HepG2 (cell line): ENCODE measurements around the gene C20orf204. TPM values are rescaled to one million over a fixed set of nuclear protein-coding genes. Genes with fewer than 3 reads are reported as not detected.

ENCODE experiments used
- ATF7 ChIP-seq, 2 experiments: fragments of 450-650 bp in 1 of 2; sonication (generic) in 1 of 2; formaldehyde crosslinking in 1 of 2; IDR thresholded peaks; 2 replicates each; pipeline versions ENCODE4 v1.4.0 to v1.6.1; 2016 to 2020; ENCODE audit warnings: antibody characterized with exemption in 1 of 2, mild to moderate bottlenecking in 1 of 2, missing genetic modification reagents in 1 of 2
- HHEX ChIP-seq: IDR thresholded peaks from 2 replicates; pipeline ENCODE4 v1.6.1; 2016; ENCODE audit warnings: control low read depth
- JUN ChIP-seq: sonication (generic); formaldehyde crosslinking; IDR thresholded peaks from 2 replicates; pipeline ENCODE4 v1.4.0; 2020; ENCODE audit warnings: mild to moderate bottlenecking, missing genetic modification reagents
- NFATC3 ChIP-seq: sonication (generic); formaldehyde crosslinking; IDR thresholded peaks from 2 replicates; pipeline ENCODE4 v1.5.1; 2020; ENCODE audit warnings: mild to moderate bottlenecking, missing genetic modification reagents
- NKX3-1 ChIP-seq: sonication (generic); formaldehyde crosslinking; IDR thresholded peaks from 2 replicates; pipeline ENCODE4 v1.5.0; 2020; ENCODE audit warnings: missing genetic modification reagents
- NPAS2 ChIP-seq: sonication (generic); formaldehyde crosslinking; IDR thresholded peaks from 2 replicates; pipeline ENCODE4 v1.8.0; 2022; ENCODE audit warnings: mild to moderate bottlenecking, missing genetic modification reagents, borderline replicate concordance
- NRL ChIP-seq: sonication (generic); formaldehyde crosslinking; IDR thresholded peaks from 2 replicates; pipeline ENCODE4 v1.5.0; 2020; ENCODE audit warnings: missing genetic modification reagents, mild to moderate bottlenecking, moderate library complexity, borderline replicate concordance
- PBX3 ChIP-seq: sonication (generic); formaldehyde crosslinking; IDR thresholded peaks from 2 replicates; pipeline ENCODE4 v1.8.1; 2023; ENCODE audit warnings: missing genetic modification reagents, inconsistent platforms, borderline replicate concordance
- PHF21A ChIP-seq: sonication (generic); formaldehyde crosslinking; IDR thresholded peaks from 2 replicates; pipeline ENCODE4 v1.5.0; 2020; ENCODE audit warnings: mild to moderate bottlenecking, missing genetic modification reagents
- RBAK ChIP-seq: sonication (generic); formaldehyde crosslinking; IDR thresholded peaks from 2 replicates; pipeline ENCODE4 v1.5.1; 2020; ENCODE audit warnings: mild to moderate bottlenecking, missing genetic modification reagents
- SP2 ChIP-seq: sonication (generic); formaldehyde crosslinking; IDR thresholded peaks from 2 replicates; pipeline ENCODE4 v1.5.1; 2020; ENCODE audit warnings: mild to moderate bottlenecking, missing genetic modification reagents
- SYNCRIP ChIP-seq: fragments of 200-400 bp; formaldehyde crosslinking; IDR thresholded peaks from 2 replicates; pipeline ENCODE4 v1.6.1; 2018; ENCODE audit warnings: mild to moderate bottlenecking, low read depth, low read length; ENCODE audit not compliant: insufficient read depth
- TMF1 ChIP-seq: sonication (generic); formaldehyde crosslinking; IDR thresholded peaks from 2 replicates; pipeline ENCODE4 v1.8.1; 2022; ENCODE audit warnings: low read depth, missing genetic modification reagents
- TRIM24 ChIP-seq: sonication (generic); formaldehyde crosslinking; IDR thresholded peaks from 2 replicates; pipeline ENCODE4 v1.8.0; 2022; ENCODE audit warnings: mild to moderate bottlenecking, missing genetic modification reagents
- WIZ ChIP-seq: sonication (generic); formaldehyde crosslinking; IDR thresholded peaks from 2 replicates; pipeline ENCODE4 v1.5.1; 2020; ENCODE audit warnings: mild to moderate bottlenecking, missing genetic modification reagents
- YEATS2 ChIP-seq: sonication (generic); formaldehyde crosslinking; IDR thresholded peaks from 2 replicates; pipeline ENCODE4 v1.4.0; 2020; ENCODE audit warnings: missing genetic modification reagents, borderline replicate concordance
- ZNF17 ChIP-seq: sonication (generic); formaldehyde crosslinking; IDR thresholded peaks from 2 replicates; pipeline ENCODE4 v1.5.0; 2020; ENCODE audit warnings: mild to moderate bottlenecking, missing genetic modification reagents
- ZNF251 ChIP-seq: sonication (generic); formaldehyde crosslinking; IDR thresholded peaks from 2 replicates; pipeline ENCODE4 v1.9.0; 2021; ENCODE audit warnings: mild to moderate bottlenecking, missing genetic modification reagents
- ZNF274 ChIP-seq: sonication (generic); formaldehyde crosslinking; IDR thresholded peaks from 2 replicates; pipeline ENCODE4 v1.5.1; 2020; ENCODE audit warnings: mild to moderate bottlenecking, missing genetic modification reagents
- ZNF337 ChIP-seq: sonication (generic); formaldehyde crosslinking; IDR thresholded peaks from 2 replicates; pipeline ENCODE4 v1.5.1; 2020; ENCODE audit warnings: missing genetic modification reagents, low read depth, mild to moderate bottlenecking, borderline replicate concordance
- ZNF546 ChIP-seq: sonication (generic); formaldehyde crosslinking; conservative IDR thresholded peaks from 2 replicates; pipeline ENCODE4 v1.8.1; 2023; ENCODE audit warnings: mild to moderate bottlenecking, missing genetic modification reagents
- ZNF703 ChIP-seq: sonication (generic); formaldehyde crosslinking; IDR thresholded peaks from 2 replicates; pipeline ENCODE4 v1.5.1; 2020; ENCODE audit warnings: missing genetic modification reagents, mild to moderate bottlenecking, moderate library complexity, borderline replicate concordance
- ZNF737 ChIP-seq: sonication (generic); formaldehyde crosslinking; IDR thresholded peaks from 2 replicates; pipeline ENCODE4 v1.5.0; 2020; ENCODE audit warnings: missing genetic modification reagents, mild to moderate bottlenecking, borderline replicate concordance
- ZNF782 ChIP-seq: sonication (generic); formaldehyde crosslinking; IDR thresholded peaks from 2 replicates; pipeline ENCODE4 v1.4.0; 2020; ENCODE audit warnings: missing genetic modification reagents, mild to moderate bottlenecking, borderline replicate concordance
- polyA plus RNA-seq, 8 experiments: library from polyadenylated mRNA; depleted of rRNA in 3 of 8; stranded (reverse) in 7 of 8; unstranded in 1 of 8; fragments of >200 nt; fragmentation: Illumina TruSeq in 4 of 8; extraction: Trizol in 4 of 8; gene quantifications; 2 replicates each; pipeline versions ENCODE4 v1.2.1 to v1.2.3, GENCODE V29; 2011 to 2016; ENCODE audit warnings: low read depth in 4 of 8, missing spikeins in 1 of 8, mixed read lengths in 1 of 8; ENCODE audit not compliant: insufficient read depth in 1 of 8
- total RNA-seq, 5 experiments: library from RNA; depleted of rRNA; stranded (reverse); fragments of >200 nt; fragmentation: Illumina TruSeq; extraction: Trizol; gene quantifications; 2 replicates each; pipeline ENCODE4 v1.2.3, GENCODE V29; 2016; ENCODE audit warnings: low read depth in 1 of 5
- TF ChIP-seq, protein P1 (sequence below): sonication (generic); formaldehyde crosslinking; IDR thresholded peaks from 2 replicates; pipeline ENCODE4 v1.4.0; 2020; ENCODE audit warnings: missing genetic modification reagents, borderline replicate concordance

The C20orf204 gene
- total and polyA plus RNA-seq, 2 of the 13 experiments (the other 11 are each of a cell fraction or from before 2014, with no cell fraction given), result 22.1 to 80.0 TPM

DNA sequence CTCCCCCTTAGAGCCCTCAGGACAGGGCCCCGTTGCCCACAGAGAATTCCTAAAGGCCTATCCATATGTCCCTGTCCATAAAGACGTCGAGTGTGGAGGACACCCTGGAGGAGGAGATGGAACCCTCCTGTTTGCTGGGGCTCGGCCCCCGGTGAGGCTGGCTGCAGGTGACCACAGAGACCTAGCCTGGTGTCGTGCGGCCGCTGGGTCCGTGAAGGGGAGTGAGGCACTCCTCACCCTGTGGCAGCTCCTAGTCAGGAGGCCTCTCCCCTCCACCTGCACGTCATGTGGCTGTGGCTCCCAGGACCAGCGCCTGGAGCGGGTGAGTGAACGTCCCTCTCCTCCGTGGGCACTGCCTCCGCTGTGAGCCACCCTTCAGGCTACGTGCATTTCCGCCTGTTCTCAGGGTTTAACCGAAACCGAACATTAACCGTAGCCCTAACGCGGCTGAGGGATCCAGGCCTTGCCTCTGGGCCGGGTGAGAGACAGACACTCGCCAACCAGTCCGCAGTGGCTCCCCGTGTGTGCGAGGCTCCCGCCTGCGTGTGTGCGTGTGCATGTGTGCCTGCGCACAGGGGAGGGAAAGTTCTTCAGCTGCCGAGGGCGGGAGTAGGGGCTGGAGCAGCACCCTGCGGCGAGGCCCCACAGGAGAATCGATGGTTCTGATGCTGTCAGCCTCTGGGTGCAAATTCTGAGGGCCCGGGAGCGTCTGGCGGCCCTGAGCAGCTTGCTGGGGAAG lies 21.1 kb downstream of the C20orf204 start (continued):
- peak; percentile 89; the same call in 1 of the 2 replicates for TF ChIP-seq ZNF737 (CRISPR knock-in tag)
- 0 out of 2 replicates have a peak, but pooled peaks have one; percentile 8 for TF ChIP-seq PHF21A
- no peak for TF ChIP-seq ZNF337 (CRISPR knock-in tag)
- TF ChIP-seq ZNF703 (CRISPR knock-in tag), result peak; percentile 60; the same call in 1 of the 2 replicates
- TF ChIP-seq SYNCRIP, result no peak
- TF ChIP-seq NFATC3 (CRISPR knock-in tag), result peak; percentile 11
- no peak for TF ChIP-seq ZNF17 (CRISPR knock-in tag)
- no peak for TF ChIP-seq PBX3 (CRISPR knock-in tag)
- 0 out of 2 replicates have a peak, but pooled peaks have one; percentile 75 for TF ChIP-seq ZNF251 (CRISPR knock-in tag)
- TF ChIP-seq TRIM24 (CRISPR knock-in tag), result no peak
- TF ChIP-seq ATF7 (IDR thresholded peaks at IDR 0.05), result no peak
- TF ChIP-seq ATF7 (CRISPR knock-in tag; IDR thresholded peaks at IDR 0.05), result 0 out of 2 replicates have a peak, but pooled peaks have one; percentile 63
- TF ChIP-seq TMF1 (CRISPR knock-in tag), result peak; percentile 83; the same call in 1 of the 2 replicates
- TF ChIP-seq NRL (CRISPR knock-in tag), result peak; percentile 94
- TF ChIP-seq ZNF274 (CRISPR knock-in tag), result peak; percentile 92
- no peak; the same call in 1 of the 2 replicates for TF ChIP-seq ZNF782 (CRISPR knock-in tag)
- 0 out of 2 replicates have a peak, but pooled peaks have one; percentile 63 for TF ChIP-seq JUN (CRISPR knock-in tag)
- TF ChIP-seq RBAK, result 0 out of 2 replicates have a peak, but pooled peaks have one; percentile 33
- TF ChIP-seq NPAS2 (CRISPR knock-in tag), result no peak
- TF ChIP-seq SP2 (CRISPR knock-in tag), result peak; percentile 34; the same call in 1 of the 2 replicates
- peak; percentile 22; the same call in 1 of the 2 replicates for TF ChIP-seq NKX3-1 (CRISPR knock-in tag)
- 0 out of 2 replicates have a peak, but pooled peaks have one; percentile 19 for TF ChIP-seq ZNF546 (CRISPR knock-in tag)
- TF ChIP-seq HHEX (CRISPR knock-in tag), result no peak
- TF ChIP-seq WIZ, result peak; percentile 69; the same call in 1 of the 2 replicates
- TF ChIP-seq YEATS2, result peak; percentile 35; the same call in 1 of the 2 replicates
- TF ChIP-seq, protein P1, sequence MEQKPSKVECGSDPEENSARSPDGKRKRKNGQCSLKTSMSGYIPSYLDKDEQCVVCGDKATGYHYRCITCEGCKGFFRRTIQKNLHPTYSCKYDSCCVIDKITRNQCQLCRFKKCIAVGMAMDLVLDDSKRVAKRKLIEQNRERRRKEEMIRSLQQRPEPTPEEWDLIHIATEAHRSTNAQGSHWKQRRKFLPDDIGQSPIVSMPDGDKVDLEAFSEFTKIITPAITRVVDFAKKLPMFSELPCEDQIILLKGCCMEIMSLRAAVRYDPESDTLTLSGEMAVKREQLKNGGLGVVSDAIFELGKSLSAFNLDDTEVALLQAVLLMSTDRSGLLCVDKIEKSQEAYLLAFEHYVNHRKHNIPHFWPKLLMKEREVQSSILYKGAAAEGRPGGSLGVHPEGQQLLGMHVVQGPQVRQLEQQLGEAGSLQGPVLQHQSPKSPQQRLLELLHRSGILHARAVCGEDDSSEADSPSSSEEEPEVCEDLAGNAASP (CRISPR knock-in tag), result 0 out of 2 replicates have a peak, but pooled peaks have one; percentile 14
